ENCODE measurements around the gene CCDC141. TPM values are rescaled to one million over a fixed set of nuclear protein-coding genes. Genes with fewer than 3 reads are reported as not detected.

Gene CCDC141
- total and polyA plus RNA-seq, 2 experiments from 2014 or later, result 3.0 to 7.2 TPM

DNA sequence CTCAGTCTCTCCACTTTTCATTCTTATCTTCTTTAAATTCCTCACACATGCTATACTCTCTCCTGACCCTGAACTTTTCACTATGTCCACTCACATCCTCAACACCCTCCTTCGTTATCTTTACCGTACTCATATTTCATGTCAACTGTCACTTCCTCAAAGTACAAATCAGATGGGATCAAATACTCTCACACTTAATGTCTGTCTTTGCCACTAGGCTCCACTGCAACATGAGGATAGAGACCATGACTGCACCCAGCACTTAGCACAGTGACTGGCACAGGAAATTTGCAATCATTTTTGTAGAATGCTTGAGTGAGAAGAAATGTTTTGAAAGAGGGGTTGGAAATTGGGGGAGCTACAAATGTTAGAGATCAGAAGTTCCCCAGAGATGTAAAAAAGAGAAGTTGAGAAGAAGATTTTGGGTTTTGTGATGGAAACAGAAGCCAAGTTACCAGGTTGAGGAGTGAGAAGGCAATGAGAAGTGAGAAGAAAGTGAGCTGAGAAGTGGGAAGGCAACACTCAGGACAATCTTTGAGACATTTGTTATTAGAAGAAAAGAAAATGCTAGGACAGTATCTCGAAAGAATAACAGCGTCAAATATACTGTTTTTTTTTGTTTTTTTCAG lies 87.0 kb downstream of the CCDC141 start:
- Histone ChIP-seq H3K9me3 (ENCODE audit: low read depth) (no peaks in the 10 kb centered on the region), H3K4me3 (no peak overlapping the region), H3K9me2 (replicated peaks; ENCODE audit: insufficient read depth) (no peaks in the 10 kb centered on the region), H3K4me1 (ENCODE audit: insufficient read depth) (no peaks in the 10 kb centered on the region), H3K27ac (no peak overlapping the region), H3K79me2 (no peaks in the 10 kb centered on the region), H3K27me3 (no peaks in the 10 kb centered on the region), H3K36me3 (replicated peaks; ENCODE audit: insufficient read depth, low read depth) (no peaks in the 10 kb centered on the region), H3K4me2 (no peak overlapping the region), H4K20me1 (ENCODE audit: insufficient read depth, poor library complexity, severe bottlenecking) (no peaks in the 10 kb centered on the region), H2AFZ (no peak overlapping the region)
- DNase-seq (ENCODE audit: low spot score), result no peak
- WGBS (ENCODE audit: low lambda C conversion rate, missing lambda C conversion rate), result 93% methylated on average over 4 of the region's 4 CpGs
- TF ChIP-seq EZH2 (IDR thresholded peaks at IDR 0.05; ENCODE audit: borderline replicate concordance), result no peak
- TF ChIP-seq, protein P1, sequence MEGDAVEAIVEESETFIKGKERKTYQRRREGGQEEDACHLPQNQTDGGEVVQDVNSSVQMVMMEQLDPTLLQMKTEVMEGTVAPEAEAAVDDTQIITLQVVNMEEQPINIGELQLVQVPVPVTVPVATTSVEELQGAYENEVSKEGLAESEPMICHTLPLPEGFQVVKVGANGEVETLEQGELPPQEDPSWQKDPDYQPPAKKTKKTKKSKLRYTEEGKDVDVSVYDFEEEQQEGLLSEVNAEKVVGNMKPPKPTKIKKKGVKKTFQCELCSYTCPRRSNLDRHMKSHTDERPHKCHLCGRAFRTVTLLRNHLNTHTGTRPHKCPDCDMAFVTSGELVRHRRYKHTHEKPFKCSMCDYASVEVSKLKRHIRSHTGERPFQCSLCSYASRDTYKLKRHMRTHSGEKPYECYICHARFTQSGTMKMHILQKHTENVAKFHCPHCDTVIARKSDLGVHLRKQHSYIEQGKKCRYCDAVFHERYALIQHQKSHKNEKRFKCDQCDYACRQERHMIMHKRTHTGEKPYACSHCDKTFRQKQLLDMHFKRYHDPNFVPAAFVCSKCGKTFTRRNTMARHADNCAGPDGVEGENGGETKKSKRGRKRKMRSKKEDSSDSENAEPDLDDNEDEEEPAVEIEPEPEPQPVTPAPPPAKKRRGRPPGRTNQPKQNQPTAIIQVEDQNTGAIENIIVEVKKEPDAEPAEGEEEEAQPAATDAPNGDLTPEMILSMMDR (IDR thresholded peaks at IDR 0.05; ENCODE audit: poor library complexity), result no peak
- TF ChIP-seq EZH2phosphoT487 (IDR thresholded peaks at IDR 0.05; ENCODE audit: low read depth, severe bottlenecking, unreplicated experiment), result no peak

DNA sequence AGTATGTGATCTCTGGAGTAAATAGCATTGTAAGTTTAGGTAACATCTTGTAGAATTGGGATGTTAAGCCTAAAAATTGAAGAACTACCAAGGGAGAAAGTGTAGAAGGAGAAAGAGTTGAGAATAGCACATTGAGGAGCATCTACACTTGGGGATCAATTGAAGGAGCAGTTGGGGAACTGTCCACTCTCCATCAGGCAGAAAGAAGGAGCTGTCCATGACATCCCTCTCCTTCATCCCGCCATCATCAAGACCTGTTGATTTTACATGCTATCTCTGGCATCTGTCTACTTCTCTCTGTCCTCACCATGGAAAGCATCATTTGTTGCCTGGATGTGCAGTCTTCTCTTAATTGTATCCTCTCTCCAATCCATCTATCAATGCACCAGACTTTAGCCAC lies 87.8 kb downstream of the CCDC141 start:
- no peaks in the 10 kb centered on the region for H3K79me2 ChIP-seq
- 89% methylated on average over 1 of the region's 1 CpG for WGBS (ENCODE audit: low lambda C conversion rate, missing lambda C conversion rate)

DNA sequence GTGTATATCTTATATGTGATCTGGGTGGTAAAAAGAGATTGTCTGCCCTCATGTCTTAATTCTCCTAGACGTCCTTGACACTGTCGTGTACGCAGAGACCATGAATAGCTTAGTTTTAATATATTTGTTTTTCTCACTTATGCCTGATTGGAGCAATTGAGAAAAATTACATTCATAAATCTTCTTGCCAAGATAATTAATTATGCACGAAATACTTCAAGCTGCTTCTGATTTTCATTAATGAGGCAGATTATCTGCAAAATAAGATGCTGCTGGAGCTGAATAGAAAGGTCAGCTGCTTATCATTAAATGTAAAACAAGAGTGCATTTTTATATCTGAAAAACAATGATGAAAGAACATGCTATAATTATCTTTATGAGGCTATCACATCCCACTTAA lies 95.9 kb downstream of the CCDC141 start:
- Histone ChIP-seq H2AFZ (no peak overlapping the region), H3K27me3 (no peaks in the 10 kb centered on the region), H3K27ac (no peak overlapping the region), H4K20me1 (ENCODE audit: insufficient read depth, poor library complexity, severe bottlenecking) (no peaks in the 10 kb centered on the region), H3K4me2 (no peak overlapping the region), H3K79me2 (no peaks in the 10 kb centered on the region), H3K4me1 (ENCODE audit: insufficient read depth) (no peaks in the 10 kb centered on the region), H3K9me2 (replicated peaks; ENCODE audit: insufficient read depth) (no peaks in the 10 kb centered on the region), H3K4me3 (no peak overlapping the region), H3K36me3 (replicated peaks; ENCODE audit: insufficient read depth, low read depth) (no peaks in the 10 kb centered on the region), H3K9me3 (ENCODE audit: low read depth) (no peaks in the 10 kb centered on the region)
- 76% methylated on average over 4 of the region's 4 CpGs for WGBS (ENCODE audit: low lambda C conversion rate, missing lambda C conversion rate)
- DNase-seq (ENCODE audit: low spot score), result no peak
- no peak for TF ChIP-seq EZH2 (IDR thresholded peaks at IDR 0.05; ENCODE audit: borderline replicate concordance)
- TF ChIP-seq, protein P1 (IDR thresholded peaks at IDR 0.05; ENCODE audit: poor library complexity), result no peak
- TF ChIP-seq EZH2phosphoT487 (IDR thresholded peaks at IDR 0.05; ENCODE audit: low read depth, severe bottlenecking, unreplicated experiment), result no peak

More for the DNA sequence above, 87.8 kb downstream of the CCDC141 start:
- Histone ChIP-seq H3K4me3 (no peak overlapping the region), H3K9me2 (replicated peaks; ENCODE audit: insufficient read depth) (no peaks in the 10 kb centered on the region), H3K36me3 (replicated peaks; ENCODE audit: insufficient read depth, low read depth) (no peaks in the 10 kb centered on the region), H3K9me3 (ENCODE audit: low read depth) (no peaks in the 10 kb centered on the region), H3K4me2 (no peak overlapping the region), H3K27me3 (no peaks in the 10 kb centered on the region), H3K27ac (no peak overlapping the region), H3K4me1 (ENCODE audit: insufficient read depth) (no peaks in the 10 kb centered on the region), H2AFZ (no peak overlapping the region), H4K20me1 (ENCODE audit: insufficient read depth, poor library complexity, severe bottlenecking) (no peaks in the 10 kb centered on the region)
- TF ChIP-seq EZH2phosphoT487 (IDR thresholded peaks at IDR 0.05; ENCODE audit: low read depth, severe bottlenecking, unreplicated experiment), result no peak
- no peak for TF ChIP-seq EZH2 (IDR thresholded peaks at IDR 0.05; ENCODE audit: borderline replicate concordance)
- TF ChIP-seq, protein P1 (IDR thresholded peaks at IDR 0.05; ENCODE audit: poor library complexity), result no peak
- DNase-seq (ENCODE audit: low spot score), result no peak

All from hepatocyte (in vitro differentiated cells).